GM10248 (cell line): ENCODE results near the gene ACSF3.
"Not testable (repeated sequence)": the region's sequence is repeated elsewhere in the genome, so short reads cannot be mapped to it uniquely, and the experiment has no call there.

Experiments used
- CTCF ChIA-PET: fragments of 300-600 bp; sonication (Branson Sonifier 250); formaldehyde crosslinking; extraction: SDS; loops from one replicate; lab custom pipeline; 2021; ENCODE audit warnings: antibody characterized with exemption; lab: Yijun Ruan, JAX
- POLR2A ChIA-PET: fragments of 350-650 bp; sonication (Branson Sonifier 250); formaldehyde crosslinking; extraction: SDS; loops from one replicate; lab custom pipeline; 2020; ENCODE audit warnings: antibody characterized with exemption; lab: Yijun Ruan, JAX
- DNase-seq: peaks from one replicate; pipeline ENCODE4 v3.0.0; 2012; ENCODE audit errors: extremely low spot score
- CTCF ChIP-seq: IDR thresholded peaks from 2 replicates; pipeline ENCODE4 v1.5.1; 2012; ENCODE audit warnings: mild to moderate bottlenecking, low read depth; ENCODE audit errors: extremely low read depth, missing control alignments, control extremely low read depth

The ACSF3 gene

GRCh38 chr16:89164436-89164835 lies 70.8 kb downstream of the ACSF3 start:
- no peak for TF ChIP-seq CTCF
- ChIA-PET CTCF (interaction anchor here (1.1 to 1.7 kb wide), 5 partner anchors 8 to 427 kb away, joined by 3 to 7 read pairs (median 4); no protein-coding TSS in a partner anchor), POLR2A (no interaction called here)
- DNase-seq, result no peak

- TF ChIP-seq CTCF, result no peak
- DNase-seq, result no peak
- CTCF ChIA-PET, result interaction anchor here (0.8 to 1.7 kb wide), 5 partner anchors 9 to 427 kb away, joined by 3 to 7 read pairs (median 4); no protein-coding TSS in a partner anchor
- POLR2A ChIA-PET, result no interaction called here
Measured at GRCh38 chr16:89164847-89165680, 71.4 kb downstream of the ACSF3 start.

- POLR2A ChIA-PET, DNase-seq: not testable (repeated sequence)
- CTCF ChIA-PET, result interaction anchor here (1.5 to 1.7 kb wide), 2 partner anchors 10 to 350 kb away, joined by 4 to 7 read pairs; no protein-coding TSS in a partner anchor
Measured at GRCh38 chr16:89165681-89165979, 72.0 kb downstream of the ACSF3 start.

GRCh38 chr16:89166696-89167424 lies 73.2 kb downstream of the ACSF3 start:
- TF ChIP-seq CTCF, result no peak
- ChIA-PET POLR2A (no interaction called here), CTCF (interaction anchor here (0.8 to 3.6 kb wide), 34 partner anchors 8 to 493 kb away, joined by 3 to 31 read pairs (median 4); partner anchors contain the start of genes APRT, CBFA2T3, GALNS and TRAPPC2L)
- DNase-seq, result no peak

- ChIA-PET CTCF (interaction anchor here (0.8 to 3.6 kb wide), 38 partner anchors 9 to 494 kb away, joined by 3 to 31 read pairs (median 4); partner anchors contain the start of genes APRT, CBFA2T3, GALNS and TRAPPC2L), POLR2A (interaction anchor here (1.5 kb wide), 1 partner anchor 11 kb away, joined by 3 read pairs; no protein-coding TSS in a partner anchor)
- peak; percentile 88 for DNase-seq
- peak; percentile 84 for TF ChIP-seq CTCF
Measured at GRCh38 chr16:89167425-89167941, 73.8 kb downstream of the ACSF3 start.

GRCh38 chr16:89168381-89169189 lies 74.9 kb downstream of the ACSF3 start:
- no peak for DNase-seq
- POLR2A ChIA-PET, result interaction anchor here (1.5 kb wide), 1 partner anchor 12 kb away, joined by 3 read pairs; no protein-coding TSS in a partner anchor
- no peak for TF ChIP-seq CTCF
- CTCF ChIA-PET, result interaction anchor here (0.8 to 3.6 kb wide), 15 partner anchors 13 to 432 kb away, joined by 3 to 31 read pairs (median 5); partner anchors contain the start of genes APRT and CBFA2T3
